Ovary (tissue), 3 donors: Measurements from ENCODE around the gene C11orf54.

ENCODE experiments used
- EP300 ChIP-seq: sonication (generic); formaldehyde crosslinking; IDR thresholded peaks from one replicate; pipeline ENCODE4 v1.6.1; 2017; ENCODE audit warnings: antibody characterized with exemption
- POLR2A ChIP-seq: fragments of 450-650 bp; IDR thresholded peaks from one replicate; pipeline ENCODE4 v1.6.1; 2017; ENCODE audit warnings: antibody characterized with exemption, mild to moderate bottlenecking, moderate library complexity
- TF ChIP-seq, protein P1 (sequence below), 3 donors: fragments of 450-650 bp in 2 of 3; fragments of 200-600 bp in 1 of 3; IDR thresholded peaks; one replicate each; pipeline versions ENCODE4 v1.5.1 to v1.8.0; 2016 to 2022; ENCODE audit warnings: antibody characterized with exemption in 3 of 3, mild to moderate bottlenecking in 1 of 3
- donor health status: DM: no; HTN: no; CAD: no.

DNA sequence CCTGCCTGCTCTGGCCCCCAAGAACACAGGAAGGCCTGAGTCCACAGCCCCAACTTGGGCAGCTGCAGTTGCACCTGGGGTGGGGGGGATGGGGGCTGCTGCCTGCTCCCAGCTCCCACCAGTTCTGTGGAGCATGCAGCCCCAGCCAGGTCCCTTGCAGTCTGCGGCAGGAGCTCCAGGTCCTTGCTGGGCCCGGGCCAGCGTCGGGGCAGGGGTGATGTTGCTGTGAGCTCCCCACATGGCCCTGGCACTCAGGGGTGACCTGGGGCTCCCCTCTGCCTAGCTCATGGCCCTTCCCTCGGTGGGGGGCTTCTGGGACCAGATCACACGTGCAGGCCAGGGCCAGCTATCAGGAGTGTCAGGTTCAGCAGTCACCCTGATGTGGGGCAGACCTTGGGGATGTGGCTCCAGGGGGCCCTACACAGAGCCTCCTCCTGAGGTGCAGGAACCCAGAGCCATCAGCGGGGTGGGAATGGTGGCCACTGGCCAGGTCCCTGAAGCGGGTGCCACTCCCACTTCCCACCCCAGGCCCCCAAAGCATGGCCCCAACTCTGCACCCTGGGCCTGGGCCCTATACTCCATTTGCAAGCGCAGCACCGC is 32.2 kb downstream of the C11orf54 start:
- TF ChIP-seq, protein P1, sequence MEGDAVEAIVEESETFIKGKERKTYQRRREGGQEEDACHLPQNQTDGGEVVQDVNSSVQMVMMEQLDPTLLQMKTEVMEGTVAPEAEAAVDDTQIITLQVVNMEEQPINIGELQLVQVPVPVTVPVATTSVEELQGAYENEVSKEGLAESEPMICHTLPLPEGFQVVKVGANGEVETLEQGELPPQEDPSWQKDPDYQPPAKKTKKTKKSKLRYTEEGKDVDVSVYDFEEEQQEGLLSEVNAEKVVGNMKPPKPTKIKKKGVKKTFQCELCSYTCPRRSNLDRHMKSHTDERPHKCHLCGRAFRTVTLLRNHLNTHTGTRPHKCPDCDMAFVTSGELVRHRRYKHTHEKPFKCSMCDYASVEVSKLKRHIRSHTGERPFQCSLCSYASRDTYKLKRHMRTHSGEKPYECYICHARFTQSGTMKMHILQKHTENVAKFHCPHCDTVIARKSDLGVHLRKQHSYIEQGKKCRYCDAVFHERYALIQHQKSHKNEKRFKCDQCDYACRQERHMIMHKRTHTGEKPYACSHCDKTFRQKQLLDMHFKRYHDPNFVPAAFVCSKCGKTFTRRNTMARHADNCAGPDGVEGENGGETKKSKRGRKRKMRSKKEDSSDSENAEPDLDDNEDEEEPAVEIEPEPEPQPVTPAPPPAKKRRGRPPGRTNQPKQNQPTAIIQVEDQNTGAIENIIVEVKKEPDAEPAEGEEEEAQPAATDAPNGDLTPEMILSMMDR (IDR thresholded peaks at IDR 0.05), result no peak
- no peak for TF ChIP-seq EP300
- no peak for TF ChIP-seq POLR2A
